HepG2 (cell line): ENCODE results near the gene CUL7. TPM values are rescaled to one million over a fixed set of nuclear protein-coding genes. Genes with fewer than 3 reads are reported as not detected.

Experiments
- GATAD2A ChIP-seq: IDR thresholded peaks from 2 replicates; pipeline ENCODE4 v1.6.1; 2016
- HHEX ChIP-seq: IDR thresholded peaks from 2 replicates; pipeline ENCODE4 v1.6.1; 2016; ENCODE audit warnings: control low read depth
- HMG20B ChIP-seq: conservative IDR thresholded peaks from 2 replicates; pipeline ENCODE4 v1.6.1; 2016; ENCODE audit warnings: missing genetic modification reagents, missing compliant biosample characterization
- HNF1B ChIP-seq: sonication (generic); formaldehyde crosslinking; IDR thresholded peaks from 2 replicates; pipeline ENCODE4 v1.5.1; 2020; ENCODE audit warnings: mild to moderate bottlenecking, moderate library complexity, missing genetic modification reagents
- HNRNPH1 ChIP-seq: fragments of 200-400 bp; formaldehyde crosslinking; optimal IDR thresholded peaks from 2 replicates; pipeline ENCODE3; 2017; ENCODE audit warnings: mild to moderate bottlenecking, low read depth, low read length
- IKZF4 ChIP-seq: sonication (generic); formaldehyde crosslinking; IDR thresholded peaks from 2 replicates; pipeline ENCODE4 v1.5.1; 2020; ENCODE audit warnings: borderline replicate concordance, mild to moderate bottlenecking, low read depth, missing genetic modification reagents; ENCODE audit errors: not compliant biosample characterization
- JDP2 ChIP-seq: sonication (generic); formaldehyde crosslinking; IDR thresholded peaks from 2 replicates; pipeline ENCODE4 v1.8.1; 2022; ENCODE audit warnings: missing genetic modification reagents, borderline replicate concordance
- KDM6A ChIP-seq: IDR thresholded peaks from 2 replicates; pipeline ENCODE4 v1.6.1; 2016; ENCODE audit warnings: low read depth
- POLR2AphosphoS2 ChIP-seq: IDR thresholded peaks from 2 replicates; pipeline ENCODE4 v1.6.1; 2011; ENCODE audit warnings: low read depth, low read length, improper control_type of control experiment
- SMAD1 ChIP-seq: sonication (generic); formaldehyde crosslinking; IDR thresholded peaks from 2 replicates; pipeline ENCODE4 v1.4.0; 2020; ENCODE audit warnings: missing genetic modification reagents, low read depth, mild to moderate bottlenecking, borderline replicate concordance
- SMAD3 ChIP-seq: sonication (generic); formaldehyde crosslinking; IDR thresholded peaks from 2 replicates; pipeline ENCODE4 v1.4.0; 2020; ENCODE audit warnings: missing genetic modification reagents
- SRSF1 ChIP-seq: fragments of 200-400 bp; formaldehyde crosslinking; optimal IDR thresholded peaks from 2 replicates; pipeline ENCODE3; 2017; ENCODE audit warnings: mild to moderate bottlenecking, low read depth, low read length, moderate library complexity
- TFDP1 ChIP-seq: IDR thresholded peaks from 2 replicates; pipeline ENCODE4 v1.6.1; 2016; ENCODE audit warnings: missing compliant biosample characterization, missing genetic modification reagents, borderline replicate concordance
- ZFP82 ChIP-seq: sonication (generic); formaldehyde crosslinking; IDR thresholded peaks from 2 replicates; pipeline ENCODE4 v1.5.1; 2020; ENCODE audit warnings: mild to moderate bottlenecking, missing genetic modification reagents, borderline replicate concordance
- ZNF281 ChIP-seq: sonication (generic); formaldehyde crosslinking; IDR thresholded peaks from 2 replicates; pipeline ENCODE4 v1.4.0; 2020; ENCODE audit warnings: missing genetic modification reagents, borderline replicate concordance
- ZNF597 ChIP-seq: sonication (generic); formaldehyde crosslinking; IDR thresholded peaks from 2 replicates; pipeline ENCODE4 v1.5.0; 2020; ENCODE audit warnings: missing genetic modification reagents
- ZNF691 ChIP-seq: sonication (generic); formaldehyde crosslinking; IDR thresholded peaks from 2 replicates; pipeline ENCODE4 v1.4.0; 2020; ENCODE audit warnings: missing genetic modification reagents, low read depth, mild to moderate bottlenecking, borderline replicate concordance
- ZNF713 ChIP-seq: sonication (generic); formaldehyde crosslinking; IDR thresholded peaks from 2 replicates; pipeline ENCODE4 v1.4.0; 2020; ENCODE audit warnings: mild to moderate bottlenecking, missing genetic modification reagents
- ZNF784 ChIP-seq: sonication (generic); formaldehyde crosslinking; IDR thresholded peaks from 2 replicates; pipeline ENCODE4 v1.5.1; 2020; ENCODE audit warnings: missing genetic modification reagents, mild to moderate bottlenecking, borderline replicate concordance
- ZNF792 ChIP-seq: IDR thresholded peaks from 2 replicates; pipeline ENCODE4 v1.6.1; 2016
- ZSCAN29 ChIP-seq: sonication (generic); formaldehyde crosslinking; conservative IDR thresholded peaks from 2 replicates; pipeline ENCODE4 v1.4.0; 2020; ENCODE audit warnings: mild to moderate bottlenecking, missing genetic modification reagents
- polyA plus RNA-seq, 8 experiments: library from polyadenylated mRNA; depleted of rRNA in 3 of 8; stranded (reverse) in 7 of 8; unstranded in 1 of 8; fragments of >200 nt; fragmentation: Illumina TruSeq in 4 of 8; extraction: Trizol in 4 of 8; gene quantifications; 2 replicates each; pipeline versions ENCODE4 v1.2.1 to v1.2.3, GENCODE V29; 2011 to 2016; ENCODE audit warnings: low read depth in 4 of 8, missing spikeins in 1 of 8, mixed read lengths in 1 of 8; ENCODE audit not compliant: insufficient read depth in 1 of 8
- total RNA-seq, 5 experiments: library from RNA; depleted of rRNA; stranded (reverse); fragments of >200 nt; fragmentation: Illumina TruSeq; extraction: Trizol; gene quantifications; 2 replicates each; pipeline ENCODE4 v1.2.3, GENCODE V29; 2016; ENCODE audit warnings: low read depth in 1 of 5

CUL7 gene
- total and polyA plus RNA-seq, 2 of the 13 experiments (the other 11 are each of a cell fraction or from before 2014, with no cell fraction given): 32.0 to 60.7 TPM

GRCh38 chr6:43060034-43060754 is 6.5 kb upstream of the CUL7 start (continued):
- TF ChIP-seq TFDP1 (CRISPR knock-in tag): no peak; the same call in 1 of the 2 replicates
- peak; percentile 93; the same call in 1 of the 2 replicates for TF ChIP-seq SMAD1 (CRISPR knock-in tag)
- peak; percentile 70 for TF ChIP-seq GATAD2A (CRISPR knock-in tag)
- TF ChIP-seq ZSCAN29 (CRISPR knock-in tag): peak; percentile 83
- TF ChIP-seq ZNF792 (CRISPR knock-in tag): peak; percentile 65; the same call in 1 of the 2 replicates
- TF ChIP-seq SRSF1: no peak
- TF ChIP-seq ZNF597 (CRISPR knock-in tag): no peak
- TF ChIP-seq KDM6A: peak; percentile 73
- peak; percentile 61 for TF ChIP-seq ZNF784
- 0 out of 2 replicates have a peak, but pooled peaks have one; percentile 89 for TF ChIP-seq ZFP82
- TF ChIP-seq IKZF4 (CRISPR knock-in tag): no peak
- TF ChIP-seq ZNF713 (CRISPR knock-in tag): peak; percentile 38; the same call in 1 of the 2 replicates
- no peak for TF ChIP-seq SMAD3 (CRISPR knock-in tag)
- peak; percentile 68 for TF ChIP-seq HNRNPH1
- 0 out of 2 replicates have a peak, but pooled peaks have one; percentile 34 for TF ChIP-seq HMG20B (CRISPR knock-in tag)
- TF ChIP-seq ZNF691 (CRISPR knock-in tag): peak; percentile 90; the same call in 1 of the 2 replicates
- peak; percentile 70 for TF ChIP-seq HNF1B
- no peak for TF ChIP-seq POLR2AphosphoS2
- no peak for TF ChIP-seq HHEX (CRISPR knock-in tag)
- TF ChIP-seq ZNF281 (CRISPR knock-in tag): peak; percentile 45; the same call in 1 of the 2 replicates
- TF ChIP-seq JDP2 (CRISPR knock-in tag): no peak
